HG02642 (cell line): ENCODE results near the gene PID1.
"Not testable (repeated sequence)": the region's sequence is repeated elsewhere in the genome, so short reads cannot be mapped to it uniquely, and the experiment has no call there.

Source experiments
- ATAC-seq: cut with Tn5 transposase; IDR thresholded peaks from one replicate; pipeline ENCODE4 v1.9.1; 2021; ENCODE audit warnings: mild to moderate bottlenecking; ENCODE audit not compliant: unreplicated experiment, poor library complexity

PID1 gene

GRCh38 chr2:229220254-229220653, 50.8 kb downstream of the PID1 start:
- ATAC-seq: no peak

GRCh38 chr2:229218329-229218921, 52.7 kb downstream of the PID1 start:
- no peak for ATAC-seq

- ATAC-seq: no peak
Observed at GRCh38 chr2:229212241-229212640, 58.8 kb downstream of the PID1 start.

GRCh38 chr2:229210641-229211040, 60.4 kb downstream of the PID1 start:
- ATAC-seq: no peak

- ATAC-seq: no peak
Observed at GRCh38 chr2:229206548-229206947, 64.5 kb downstream of the PID1 start.

GRCh38 chr2:229205704-229206103, 65.4 kb downstream of the PID1 start:
- ATAC-seq: no peak

- no peak for ATAC-seq
Observed at GRCh38 chr2:229202646-229203045, 68.4 kb downstream of the PID1 start.

- no peak for ATAC-seq
Observed at GRCh38 chr2:229201521-229201920, 69.6 kb downstream of the PID1 start.

- ATAC-seq: no peak
Observed at GRCh38 chr2:229199267-229199666, 71.8 kb downstream of the PID1 start.

- ATAC-seq: no peak
Observed at GRCh38 chr2:229196448-229196847, 74.6 kb downstream of the PID1 start.

GRCh38 chr2:229195346-229195947, 75.6 kb downstream of the PID1 start:
- ATAC-seq: no peak

- ATAC-seq: no peak
Observed at GRCh38 chr2:229193281-229193680, 77.8 kb downstream of the PID1 start.

- ATAC-seq: no peak
Observed at GRCh38 chr2:229191413-229191812, 79.7 kb downstream of the PID1 start.

GRCh38 chr2:229187123-229187522, 84.0 kb downstream of the PID1 start:
- not testable (repeated sequence) for ATAC-seq

GRCh38 chr2:229181641-229182040, 89.4 kb downstream of the PID1 start:
- ATAC-seq: no peak

- no peak for ATAC-seq
Observed at GRCh38 chr2:229180658-229181057, 90.4 kb downstream of the PID1 start.

- ATAC-seq: no peak
Observed at GRCh38 chr2:229179628-229180027, 91.5 kb downstream of the PID1 start.

GRCh38 chr2:229178706-229179105, 92.4 kb downstream of the PID1 start:
- ATAC-seq: no peak

- ATAC-seq: no peak
Observed at GRCh38 chr2:229178117-229178516, 93.0 kb downstream of the PID1 start.

- ATAC-seq: no peak
Observed at GRCh38 chr2:229176136-229176535, 95.0 kb downstream of the PID1 start.

GRCh38 chr2:229175497-229175863, 95.6 kb downstream of the PID1 start:
- no peak for ATAC-seq

- ATAC-seq: no peak
Observed at GRCh38 chr2:229174794-229175496, 96.1 kb downstream of the PID1 start.
